Tibial nerve (tissue), 4 donors: ENCODE measurements around the gene PMCH. TPM values are rescaled to one million over a fixed set of nuclear protein-coding genes. Genes with fewer than 3 reads are reported as not detected.
A peak's percentile ranks its signal among the peaks of the same experiment; 100 is the strongest.
"Not testable (repeated sequence)": the region's sequence is repeated elsewhere in the genome, so short reads cannot be mapped to it uniquely, and the experiment has no call there.

ENCODE experiments used
- DNase-seq, 2 donors: peaks; one replicate each; pipeline ENCODE4 v3.0.0-alpha.2; 2019; ENCODE audit warnings: low spot score in 2 of 2
- H3K27ac ChIP-seq, 4 donors: fragments of 200-600 bp; sonication (generic) in 3 of 4; one replicate each; pipeline ENCODE4 v1.5.1; 2017 to 2019; ENCODE audit warnings: mild to moderate bottlenecking in 1 of 4
- H3K27me3 ChIP-seq, 2 donors: fragments of 200-600 bp; sonication (generic) in 1 of 2; one replicate each; pipeline versions ENCODE4 v1.5.1 to v1.6.0; 2017 to 2019
- H3K36me3 ChIP-seq, 3 donors: fragments of 200-600 bp; sonication (generic); one replicate each; pipeline ENCODE4 v1.5.1; 2018 to 2019
- H3K4me1 ChIP-seq, 4 donors: fragments of 200-600 bp; sonication (generic) in 3 of 4; one replicate each; pipeline ENCODE4 v1.5.1; 2017 to 2019
- H3K4me3 ChIP-seq, 4 donors: fragments of 200-600 bp; sonication (generic) in 3 of 4; one replicate each; pipeline ENCODE4 v1.5.1; 2017 to 2019; ENCODE audit warnings: mild to moderate bottlenecking in 1 of 4, moderate library complexity in 1 of 4
- H3K9me3 ChIP-seq, 4 donors: fragments of 200-600 bp; sonication (generic) in 3 of 4; one replicate each; pipeline ENCODE4 v1.5.1; 2017 to 2019
- CTCF ChIP-seq, 5 experiments: fragments of 200-600 bp in 3 of 5; fragments of 450-650 bp in 2 of 5; sonication (generic) in 3 of 5; IDR thresholded peaks; one replicate each; pipeline ENCODE4 v1.5.1; 2016 to 2019; ENCODE audit warnings: antibody characterized with exemption in 5 of 5, mild to moderate bottlenecking in 3 of 5, moderate library complexity in 2 of 5
- EP300 ChIP-seq, 2 donors: sonication (generic); formaldehyde crosslinking; IDR thresholded peaks; one replicate each; pipeline ENCODE4 v1.6.1; 2017; ENCODE audit warnings: antibody characterized with exemption in 2 of 2, mild to moderate bottlenecking in 1 of 2
- POLR2A ChIP-seq, 2 donors: fragments of 450-650 bp; IDR thresholded peaks; one replicate each; pipeline ENCODE4 v1.6.1; 2017; ENCODE audit warnings: antibody characterized with exemption in 2 of 2, mild to moderate bottlenecking in 2 of 2, moderate library complexity in 2 of 2
- WGBS, 2 donors: methylation state at CpG; one replicate each; pipeline ENCODE4 v1.1.5; 2018; 5-methylcytosine and 5-hydroxymethylcytosine counted together
- total RNA-seq, 4 donors: library from RNA; depleted of rRNA; stranded (reverse); fragments of >200 nt; gene quantifications; one replicate each; pipeline ENCODE4 v1.1.0, GENCODE V29; 2016

PMCH gene
- total RNA-seq = not detected

GRCh38 chr12:102197789-102198188, at the start of gene PMCH:
Gene PMCH, minus strand, starts transcription at chr12:102197833. Its CDS starts 63 bp downstream, at chr12:102197770.
- H3K36me3 ChIP-seq = no peaks in the 10 kb centered on the region
- no peaks in the 10 kb centered on the region for H3K9me3 ChIP-seq
- no peaks in the 10 kb centered on the region for H3K4me1 ChIP-seq
- no peak for TF ChIP-seq CTCF (IDR thresholded peaks at IDR 0.05)
- no peak for TF ChIP-seq EP300 (IDR thresholded peaks at IDR 0.05)
- no peak for TF ChIP-seq POLR2A (IDR thresholded peaks at IDR 0.05)
- no peak within 1 kb of the TSS for H3K4me3 ChIP-seq
- H3K27me3 ChIP-seq = no peaks in the 10 kb centered on the region
- DNase-seq = no peak
- 73 to 74% methylated on average over 1 of the region's 1 CpG for WGBS, 2 donors
- no peak within 1 kb of the TSS for H3K27ac ChIP-seq

- not testable (repeated sequence) for H3K4me3 ChIP-seq, H3K36me3 ChIP-seq, H3K4me1 ChIP-seq, DNase-seq, H3K27ac ChIP-seq, H3K27me3 ChIP-seq
- peaks cover 0 to 18% (median 0%) of the 10 kb centered on the region in 4 donors for H3K9me3 ChIP-seq
- WGBS, 2 donors = 94% methylated on average over 2 of the region's 2 CpGs
Measured at GRCh38 chr12:102240859-102241258, 43.2 kb upstream of the PMCH start.

GRCh38 chr12:102234599-102234998, 37.0 kb upstream of the PMCH start:
- no peaks in the 10 kb centered on the region for H3K27me3 ChIP-seq
- DNase-seq = no peak
- H3K4me1 ChIP-seq = no peaks in the 10 kb centered on the region
- no peaks in the 10 kb centered on the region for H3K36me3 ChIP-seq
- 54 to 66% methylated on average over 2 of the region's 2 CpGs for WGBS, 2 donors
- peaks cover 0 to 2% (median 0%) of the 10 kb centered on the region in 4 donors for H3K9me3 ChIP-seq
- no peak overlapping the region for H3K4me3 ChIP-seq
- no peak overlapping the region for H3K27ac ChIP-seq
- TF ChIP-seq EP300 (IDR thresholded peaks at IDR 0.05) = no peak
- TF ChIP-seq CTCF (IDR thresholded peaks at IDR 0.05) = no peak

- Histone ChIP-seq H3K4me1 (no peaks in the 10 kb centered on the region), H3K27me3 (no peaks in the 10 kb centered on the region), H3K9me3 (no peaks in the 10 kb centered on the region), H3K27ac (peak overlapping the region in 1 of 4 donors; percentile 55), H3K36me3 (no peaks in the 10 kb centered on the region), H3K4me3 (no peak overlapping the region)
- peak in 1 of 2 donors; percentile 8 for DNase-seq
- WGBS, 2 donors = 50 to 66% methylated on average over 1 of the region's 1 CpG
- TF ChIP-seq EP300 (IDR thresholded peaks at IDR 0.05) (peak in 1 of 2 donors; percentile 24), POLR2A (IDR thresholded peaks at IDR 0.05) (no peak)
Measured at GRCh38 chr12:102232446-102232845, 34.8 kb upstream of the PMCH start.

GRCh38 chr12:102232036-102232435, 34.4 kb upstream of the PMCH start:
- Histone ChIP-seq H3K27ac (peak overlapping the region in 1 of 4 donors; percentile 55), H3K4me3 (no peak overlapping the region), H3K27me3 (no peaks in the 10 kb centered on the region), H3K36me3 (no peaks in the 10 kb centered on the region), H3K4me1 (no peaks in the 10 kb centered on the region), H3K9me3 (no peaks in the 10 kb centered on the region)
- DNase-seq = no peak
- TF ChIP-seq EP300 (IDR thresholded peaks at IDR 0.05) (no peak), CTCF (IDR thresholded peaks at IDR 0.05) (no peak), POLR2A (IDR thresholded peaks at IDR 0.05) (no peak)

- Histone ChIP-seq H3K36me3 (no peaks in the 10 kb centered on the region), H3K4me1 (no peaks in the 10 kb centered on the region), H3K27ac (no peak overlapping the region), H3K9me3 (no peaks in the 10 kb centered on the region), H3K27me3 (no peaks in the 10 kb centered on the region), H3K4me3 (no peak overlapping the region)
- DNase-seq = no peak
- 79 to 80% methylated on average over 5 of the region's 5 CpGs for WGBS, 2 donors
- no peak for TF ChIP-seq EP300 (IDR thresholded peaks at IDR 0.05)
- TF ChIP-seq CTCF (IDR thresholded peaks at IDR 0.05) = no peak
- TF ChIP-seq POLR2A (IDR thresholded peaks at IDR 0.05) = no peak
Measured at GRCh38 chr12:102227954-102228353, 30.3 kb upstream of the PMCH start.
